A549 (cell line): Measurements from ENCODE around the gene PPP1R12B.

Experiments used
- CEBPB ChIP-seq, 2 experiments: fragments of >200 bp in 1 of 2; sonication (Bioruptor Twin) in 1 of 2; formaldehyde crosslinking in 1 of 2; IDR thresholded peaks; 2 replicates each; pipeline ENCODE4 v1.6.1; 2012 to 2016
- EHF ChIP-seq: fragments of 250-450 bp; sonication (Bioruptor Pico); IDR thresholded peaks from 2 replicates; pipeline ENCODE4 v1.5.0; 2020; ENCODE audit warnings: mild to moderate bottlenecking
- EP300 ChIP-seq, 2 experiments: fragments of >200 bp; sonication (Bioruptor Twin); formaldehyde crosslinking; IDR thresholded peaks; 2 replicates in 1 of 2; 3 replicates in 1 of 2; pipeline ENCODE4 v1.6.1; 2016 to 2017
- JUNB ChIP-seq: fragments of >200 bp; sonication (Bioruptor Twin); formaldehyde crosslinking; IDR thresholded peaks from 2 replicates; pipeline ENCODE4 v1.6.1; 2016
- MAZ ChIP-seq: fragments of 150-350 bp; IDR thresholded peaks from 2 replicates; pipeline ENCODE4 v1.6.1; 2014; ENCODE audit warnings: antibody characterized with exemption, low read depth, low read length, borderline replicate concordance
- PBX3 ChIP-seq: IDR thresholded peaks from 2 replicates; pipeline ENCODE4 v1.6.1; 2012
- PHF8 ChIP-seq: fragments of 200-600 bp; sonication (generic); IDR thresholded peaks from 2 replicates; pipeline ENCODE4 v1.6.1; 2016; ENCODE audit warnings: low read depth, mild to moderate bottlenecking, antibody characterized with exemption, moderate library complexity, borderline replicate concordance
- POLR2A ChIP-seq: IDR thresholded peaks from 2 replicates; pipeline ENCODE4 v1.6.1; 2012; ENCODE audit warnings: mild to moderate bottlenecking, low read length
- RAD21 ChIP-seq, 2 experiments: fragments of >200 bp in 1 of 2; sonication (Bioruptor Twin) in 1 of 2; formaldehyde crosslinking in 1 of 2; IDR thresholded peaks in 1 of 2; conservative IDR thresholded peaks in 1 of 2; 2 replicates in 1 of 2; 3 replicates in 1 of 2; pipeline ENCODE4 v1.6.1; 2012 to 2018; ENCODE audit warnings: inconsistent platforms in 1 of 2
- RFX5 ChIP-seq: fragments of 450-650 bp; IDR thresholded peaks from 2 replicates; pipeline ENCODE4 v1.7.1; 2014; ENCODE audit warnings: antibody characterized with exemption, mild to moderate bottlenecking, moderate library complexity
- RNF2 ChIP-seq: fragments of 200-600 bp; sonication (generic); IDR thresholded peaks from 2 replicates; pipeline ENCODE4 v1.6.1; 2016; ENCODE audit warnings: low read depth, mild to moderate bottlenecking, antibody characterized with exemption, moderate library complexity, borderline replicate concordance
- TF ChIP-seq, protein P1 (sequence below): fragments of >200 bp; sonication (Bioruptor Twin); formaldehyde crosslinking; IDR thresholded peaks from 3 replicates; pipeline ENCODE4 v1.5.1; 2016

GRCh38 chr1:202433155-202434043, 84.9 kb downstream of the PPP1R12B start:
- TF ChIP-seq JUNB: no peak
- no peak for TF ChIP-seq EHF
- TF ChIP-seq EP300 (IDR thresholded peaks at IDR 0.05): no peak
- no peak for TF ChIP-seq PHF8
- no peak for TF ChIP-seq RAD21 (conservative IDR thresholded peaks at IDR 0.05 in 1 of 2, IDR thresholded peaks at IDR 0.05 in 1 of 2)
- no peak for TF ChIP-seq POLR2A
- TF ChIP-seq MAZ: no peak
- no peak for TF ChIP-seq CEBPB (IDR thresholded peaks at IDR 0.05)
- TF ChIP-seq, protein P1, sequence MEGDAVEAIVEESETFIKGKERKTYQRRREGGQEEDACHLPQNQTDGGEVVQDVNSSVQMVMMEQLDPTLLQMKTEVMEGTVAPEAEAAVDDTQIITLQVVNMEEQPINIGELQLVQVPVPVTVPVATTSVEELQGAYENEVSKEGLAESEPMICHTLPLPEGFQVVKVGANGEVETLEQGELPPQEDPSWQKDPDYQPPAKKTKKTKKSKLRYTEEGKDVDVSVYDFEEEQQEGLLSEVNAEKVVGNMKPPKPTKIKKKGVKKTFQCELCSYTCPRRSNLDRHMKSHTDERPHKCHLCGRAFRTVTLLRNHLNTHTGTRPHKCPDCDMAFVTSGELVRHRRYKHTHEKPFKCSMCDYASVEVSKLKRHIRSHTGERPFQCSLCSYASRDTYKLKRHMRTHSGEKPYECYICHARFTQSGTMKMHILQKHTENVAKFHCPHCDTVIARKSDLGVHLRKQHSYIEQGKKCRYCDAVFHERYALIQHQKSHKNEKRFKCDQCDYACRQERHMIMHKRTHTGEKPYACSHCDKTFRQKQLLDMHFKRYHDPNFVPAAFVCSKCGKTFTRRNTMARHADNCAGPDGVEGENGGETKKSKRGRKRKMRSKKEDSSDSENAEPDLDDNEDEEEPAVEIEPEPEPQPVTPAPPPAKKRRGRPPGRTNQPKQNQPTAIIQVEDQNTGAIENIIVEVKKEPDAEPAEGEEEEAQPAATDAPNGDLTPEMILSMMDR: no peak
- TF ChIP-seq PBX3: no peak
- TF ChIP-seq RNF2: no peak
- TF ChIP-seq RFX5: no peak
